AG09319 (cell line): ENCODE results near the gene MS4A15.

Experiments
- DNase-seq: peaks from one replicate; pipeline ENCODE4 v3.0.0-alpha.2; 2010; ENCODE audit warnings: low read depth; ENCODE audit errors: extremely low read depth
- TF ChIP-seq, protein P1 (sequence below): IDR thresholded peaks from 2 replicates; pipeline ENCODE4 v1.5.1; 2011; ENCODE audit warnings: low read depth, mild to moderate bottlenecking, inconsistent platforms, low read length, moderate library complexity

MS4A15 gene

GRCh38 chr11:60782393-60783140, 25.9 kb downstream of the MS4A15 start:
- TF ChIP-seq, protein P1, sequence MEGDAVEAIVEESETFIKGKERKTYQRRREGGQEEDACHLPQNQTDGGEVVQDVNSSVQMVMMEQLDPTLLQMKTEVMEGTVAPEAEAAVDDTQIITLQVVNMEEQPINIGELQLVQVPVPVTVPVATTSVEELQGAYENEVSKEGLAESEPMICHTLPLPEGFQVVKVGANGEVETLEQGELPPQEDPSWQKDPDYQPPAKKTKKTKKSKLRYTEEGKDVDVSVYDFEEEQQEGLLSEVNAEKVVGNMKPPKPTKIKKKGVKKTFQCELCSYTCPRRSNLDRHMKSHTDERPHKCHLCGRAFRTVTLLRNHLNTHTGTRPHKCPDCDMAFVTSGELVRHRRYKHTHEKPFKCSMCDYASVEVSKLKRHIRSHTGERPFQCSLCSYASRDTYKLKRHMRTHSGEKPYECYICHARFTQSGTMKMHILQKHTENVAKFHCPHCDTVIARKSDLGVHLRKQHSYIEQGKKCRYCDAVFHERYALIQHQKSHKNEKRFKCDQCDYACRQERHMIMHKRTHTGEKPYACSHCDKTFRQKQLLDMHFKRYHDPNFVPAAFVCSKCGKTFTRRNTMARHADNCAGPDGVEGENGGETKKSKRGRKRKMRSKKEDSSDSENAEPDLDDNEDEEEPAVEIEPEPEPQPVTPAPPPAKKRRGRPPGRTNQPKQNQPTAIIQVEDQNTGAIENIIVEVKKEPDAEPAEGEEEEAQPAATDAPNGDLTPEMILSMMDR, result no peak
- no peak for DNase-seq

GRCh38 chr11:60783141-60783484, 26.4 kb downstream of the MS4A15 start:
- no peak for DNase-seq
- TF ChIP-seq, protein P1, result no peak

- DNase-seq, result no peak
- TF ChIP-seq, protein P1, result no peak
Observed at GRCh38 chr11:60783911-60784310, 27.2 kb downstream of the MS4A15 start.

GRCh38 chr11:60785136-60785535, 28.5 kb downstream of the MS4A15 start, which contains the start of gene MS4A10:
TSS of gene MS4A10 (plus strand) at chr11:60785333. CDS start at chr11:60790336, 5,003 bp downstream.
- no peak for DNase-seq
- TF ChIP-seq, protein P1, result no peak

GRCh38 chr11:60785806-60786361, 29.2 kb downstream of the MS4A15 start:
- no peak for DNase-seq
- TF ChIP-seq, protein P1, result no peak

GRCh38 chr11:60786811-60787567, 30.3 kb downstream of the MS4A15 start:
- no peak for DNase-seq
- TF ChIP-seq, protein P1, result no peak
